Coronary artery (tissue), 2 donors: ENCODE measurements around the gene WNT1.

ENCODE experiments used
- DNase-seq: peaks from one replicate; pipeline ENCODE4 v3.0.0-alpha.2; 2017; ENCODE audit warnings: low spot score
- H3K27ac ChIP-seq, 2 donors: fragments of 200-600 bp; sonication (generic); one replicate each; pipeline ENCODE4 v1.5.1; 2016 to 2019
- H3K4me3 ChIP-seq: fragments of 200-600 bp; sonication (generic); 2 replicates; pipeline ENCODE4 v1.5.1; 2016; ENCODE audit warnings: mild to moderate bottlenecking, moderate library complexity
- CTCF ChIP-seq: fragments of 200-600 bp; sonication (generic); IDR thresholded peaks from one replicate; pipeline ENCODE4 v1.5.1; 2019; ENCODE audit warnings: antibody characterized with exemption

WNT1 gene

GRCh38 chr12:48988030-48988649 lies 10.0 kb downstream of the WNT1 start:
- TF ChIP-seq CTCF = peak; percentile 84
- Histone ChIP-seq H3K27ac (no peak overlapping the region), H3K4me3 (no peak overlapping the region)
- DNase-seq = no peak

GRCh38 chr12:48990552-48990951 lies 12.4 kb downstream of the WNT1 start:
- Histone ChIP-seq H3K4me3 (no peak overlapping the region), H3K27ac (no peak overlapping the region)
- DNase-seq = no peak
- TF ChIP-seq CTCF = no peak

- no peak overlapping the region for H3K27ac ChIP-seq
Observed at GRCh38 chr12:48991247-48992050, 13.3 kb downstream of the WNT1 start.

DNA sequence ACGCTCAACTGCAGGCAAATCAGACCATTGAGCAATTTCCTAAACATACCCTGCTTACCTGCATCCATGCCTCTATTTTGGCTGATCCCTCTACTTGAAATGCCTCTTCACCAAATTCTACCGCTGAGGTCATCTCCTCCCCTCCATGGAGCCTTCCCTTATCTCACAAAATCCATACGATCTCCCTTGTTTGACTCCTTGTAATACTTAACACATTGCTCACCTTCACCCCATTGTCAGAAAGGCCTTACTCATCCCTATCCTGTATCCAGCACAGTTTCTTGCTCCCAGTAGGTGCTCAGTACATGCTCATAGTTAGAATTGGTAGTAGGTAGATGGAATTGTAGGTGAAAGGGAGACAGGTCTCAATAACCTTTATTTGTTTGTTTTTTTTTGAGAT lies 15.7 kb downstream of the WNT1 start:
- DNase-seq = no peak
- H3K4me3 ChIP-seq = no peak overlapping the region
- H3K27ac ChIP-seq = no peak overlapping the region
- TF ChIP-seq CTCF = no peak

More at GRCh38 chr12:48991247-48992050, 13.3 kb downstream of the WNT1 start:
- H3K4me3 ChIP-seq = no peak overlapping the region
- DNase-seq = no peak
- TF ChIP-seq CTCF = no peak

GRCh38 chr12:48994224-48995085 lies 16.3 kb downstream of the WNT1 start:
- Histone ChIP-seq H3K27ac (no peak overlapping the region), H3K4me3 (peak overlapping the region; percentile 47)
- TF ChIP-seq CTCF = no peak
- DNase-seq = no peak

DNA sequence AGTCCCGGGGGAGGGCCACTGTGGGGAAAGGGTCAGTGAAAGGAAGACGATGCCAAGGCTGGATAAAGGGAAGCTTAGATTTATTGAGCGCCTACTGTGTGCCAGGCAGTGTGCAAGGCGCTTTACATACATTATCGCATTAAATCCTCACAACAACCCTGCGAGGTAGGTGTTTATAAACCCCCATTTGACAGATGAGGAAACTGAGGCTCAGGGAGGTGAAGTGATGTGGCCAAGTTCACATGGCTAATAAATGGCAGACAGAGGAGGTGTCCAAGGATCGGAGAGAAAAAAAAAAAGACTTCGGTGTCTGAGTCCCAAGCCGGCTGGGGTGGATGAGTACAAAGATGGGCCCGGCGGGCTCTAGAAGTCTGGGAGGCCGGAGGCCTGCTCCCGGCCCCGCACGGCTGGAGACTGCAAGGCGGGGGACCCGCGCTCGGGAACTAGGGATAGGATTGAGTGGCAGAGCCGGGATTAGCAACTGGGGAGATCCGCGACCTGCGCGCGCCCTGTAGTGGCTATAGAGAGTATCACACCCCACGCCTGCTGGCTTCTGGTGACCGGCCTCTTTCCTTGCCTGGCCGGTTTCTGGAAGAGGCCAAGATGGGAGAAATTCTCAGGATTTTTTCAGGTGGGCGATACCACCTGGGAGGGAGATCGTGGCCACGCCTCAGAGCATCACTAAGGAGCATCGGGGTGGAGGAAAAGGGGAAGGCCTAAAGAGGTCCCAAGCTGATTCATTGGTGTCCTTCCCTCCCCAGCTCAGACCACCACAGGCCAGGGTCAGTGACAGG lies 17.2 kb downstream of the WNT1 start:
- H3K4me3 ChIP-seq = peak overlapping the region; percentile 47

More for the DNA sequence above, 17.2 kb downstream of the WNT1 start:
- no peak for DNase-seq
- TF ChIP-seq CTCF = peak; percentile 83
- H3K27ac ChIP-seq = no peak overlapping the region
